ENCODE data around the gene ZNF516. TPM values are rescaled to one million over a fixed set of nuclear protein-coding genes. Genes with fewer than 3 reads are reported as not detected.

ZNF516 gene
- total RNA-seq, 1 experiment from 2014 or later, result 44.2 TPM

DNA sequence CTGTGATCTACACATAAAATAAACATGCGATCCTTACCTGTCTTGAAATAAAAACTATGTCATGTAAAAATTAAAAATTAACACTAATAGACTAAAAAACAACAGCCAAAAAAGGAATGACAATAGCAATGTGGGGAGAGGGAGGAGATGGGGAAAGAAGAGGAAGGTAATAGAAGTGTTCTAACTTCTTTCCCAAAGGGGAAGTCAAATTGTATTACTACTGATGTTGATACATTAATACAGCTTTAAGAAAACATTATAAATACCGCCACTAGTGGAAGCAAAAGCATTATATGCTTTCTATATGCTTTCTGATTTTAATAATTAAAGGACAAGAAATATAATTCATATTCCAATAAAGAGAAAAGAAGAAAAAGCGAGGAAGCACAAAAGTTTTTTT, 22.2 kb downstream of the ZNF516 start:
- TF ChIP-seq, protein P1, sequence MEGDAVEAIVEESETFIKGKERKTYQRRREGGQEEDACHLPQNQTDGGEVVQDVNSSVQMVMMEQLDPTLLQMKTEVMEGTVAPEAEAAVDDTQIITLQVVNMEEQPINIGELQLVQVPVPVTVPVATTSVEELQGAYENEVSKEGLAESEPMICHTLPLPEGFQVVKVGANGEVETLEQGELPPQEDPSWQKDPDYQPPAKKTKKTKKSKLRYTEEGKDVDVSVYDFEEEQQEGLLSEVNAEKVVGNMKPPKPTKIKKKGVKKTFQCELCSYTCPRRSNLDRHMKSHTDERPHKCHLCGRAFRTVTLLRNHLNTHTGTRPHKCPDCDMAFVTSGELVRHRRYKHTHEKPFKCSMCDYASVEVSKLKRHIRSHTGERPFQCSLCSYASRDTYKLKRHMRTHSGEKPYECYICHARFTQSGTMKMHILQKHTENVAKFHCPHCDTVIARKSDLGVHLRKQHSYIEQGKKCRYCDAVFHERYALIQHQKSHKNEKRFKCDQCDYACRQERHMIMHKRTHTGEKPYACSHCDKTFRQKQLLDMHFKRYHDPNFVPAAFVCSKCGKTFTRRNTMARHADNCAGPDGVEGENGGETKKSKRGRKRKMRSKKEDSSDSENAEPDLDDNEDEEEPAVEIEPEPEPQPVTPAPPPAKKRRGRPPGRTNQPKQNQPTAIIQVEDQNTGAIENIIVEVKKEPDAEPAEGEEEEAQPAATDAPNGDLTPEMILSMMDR (IDR thresholded peaks at IDR 0.05; ENCODE audit: unreplicated experiment), result no peak
- Mint-ChIP-seq H3K4me3 (ENCODE audit: low read depth, unreplicated experiment) (no peak overlapping the region), H3K27ac (ENCODE audit: unreplicated experiment) (no peak overlapping the region), H3K9me3 (ENCODE audit: low read depth, unreplicated experiment) (no peaks in the 10 kb centered on the region), H3K4me1 (ENCODE audit: low read depth, unreplicated experiment) (peaks cover 20% of the 10 kb centered on the region), H3K36me3 (ENCODE audit: insufficient read depth, unreplicated experiment) (peaks cover 6% of the 10 kb centered on the region), H3K27me3 (ENCODE audit: unreplicated experiment) (no peaks in the 10 kb centered on the region)
- intact Hi-C loops (cut with micrococcal nuclease; ENCODE audit: unreplicated experiment), result no loop called here
- no peak for DNase-seq
- CTCF ChIA-PET, result interaction anchor here (0.6 kb wide), 1 partner anchor 95 kb away, joined by 3 read pairs; no protein-coding TSS in a partner anchor
- BruUV-seq (replicated peaks), result no TSS peak

DNA sequence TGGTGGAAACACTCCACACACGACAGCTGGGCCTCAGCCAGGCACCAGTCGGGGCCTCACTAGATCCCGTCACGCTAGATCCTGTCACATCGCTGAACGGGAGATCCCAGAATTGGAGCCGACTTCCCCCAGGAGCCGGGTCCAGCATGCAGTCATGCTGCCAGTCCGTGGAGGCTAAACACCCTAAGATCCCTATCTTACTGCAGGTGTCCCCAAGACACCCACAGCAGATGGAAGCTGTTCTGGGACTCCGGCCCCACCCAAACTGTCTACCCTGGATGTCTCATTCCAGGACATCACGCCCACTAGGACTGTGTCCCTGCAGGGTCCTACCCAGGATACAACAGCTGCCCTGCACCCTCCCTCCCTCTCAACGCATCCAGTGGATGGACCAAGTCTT, 23.4 kb downstream of the ZNF516 start:
- Mint-ChIP-seq H3K4me1 (ENCODE audit: low read depth, unreplicated experiment) (peaks cover 8% of the 10 kb centered on the region), H3K27me3 (ENCODE audit: unreplicated experiment) (no peaks in the 10 kb centered on the region), H3K4me3 (ENCODE audit: low read depth, unreplicated experiment) (no peak overlapping the region), H3K36me3 (ENCODE audit: insufficient read depth, unreplicated experiment) (peaks cover 2% of the 10 kb centered on the region), H3K27ac (ENCODE audit: unreplicated experiment) (no peak overlapping the region), H3K9me3 (ENCODE audit: low read depth, unreplicated experiment) (no peaks in the 10 kb centered on the region)
- TF ChIP-seq, protein P1 (IDR thresholded peaks at IDR 0.05; ENCODE audit: unreplicated experiment), result no peak
- BruUV-seq (replicated peaks), result no TSS peak
- DNase-seq, result no peak
- intact Hi-C loops (cut with micrococcal nuclease; ENCODE audit: unreplicated experiment), result no loop called here
- CTCF ChIA-PET, result no interaction called here

DNA sequence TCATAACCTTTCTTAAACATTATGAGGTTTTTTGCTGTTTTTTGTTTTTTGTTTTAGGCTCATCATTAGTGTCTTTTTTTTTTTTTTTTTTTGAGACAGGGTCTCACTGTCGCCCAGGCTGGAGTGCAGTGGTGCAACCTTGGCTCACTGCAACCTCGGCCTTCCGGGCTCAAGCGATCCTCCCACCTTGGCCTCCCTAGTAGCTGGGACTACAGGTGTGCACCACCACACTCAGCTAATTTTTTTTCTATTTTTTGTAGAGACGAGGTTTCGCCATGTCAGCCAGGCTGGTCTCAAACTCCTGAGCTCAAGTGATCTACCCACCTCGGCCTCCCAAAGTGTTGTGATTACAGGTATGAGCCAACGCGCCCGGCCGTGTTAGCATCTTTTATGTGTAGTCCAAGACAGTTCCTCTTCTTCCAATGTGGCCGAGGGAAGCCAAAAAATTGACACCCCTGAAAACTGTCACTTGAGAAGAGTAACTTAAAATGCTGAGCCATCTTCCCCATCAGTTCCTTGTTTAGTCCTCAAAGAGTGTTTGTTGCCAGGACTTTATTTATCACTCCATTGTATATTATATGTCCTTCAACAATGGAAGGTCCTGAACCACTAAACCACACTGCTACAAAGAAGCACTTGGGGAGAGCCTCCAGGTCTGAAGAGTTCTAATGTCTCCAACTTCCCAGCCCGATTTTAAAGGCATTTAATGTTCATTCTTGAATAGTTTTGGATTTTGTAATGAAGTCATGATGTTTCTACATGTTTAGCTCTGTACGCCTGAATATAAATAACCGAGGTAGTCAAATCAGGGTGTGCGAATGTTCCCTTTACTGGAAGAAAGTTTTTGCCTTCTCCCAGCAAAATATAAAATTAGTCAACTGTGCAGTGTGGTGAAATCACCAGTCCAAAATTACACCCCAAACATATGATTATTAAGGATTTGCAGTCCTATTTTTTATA, 26.4 kb downstream of the ZNF516 start:
- Mint-ChIP-seq H3K4me3 (ENCODE audit: low read depth, unreplicated experiment) (no peak overlapping the region), H3K9me3 (ENCODE audit: low read depth, unreplicated experiment) (no peaks in the 10 kb centered on the region), H3K36me3 (ENCODE audit: insufficient read depth, unreplicated experiment) (peaks cover 7% of the 10 kb centered on the region), H3K27me3 (ENCODE audit: unreplicated experiment) (no peaks in the 10 kb centered on the region), H3K4me1 (ENCODE audit: low read depth, unreplicated experiment) (no peaks in the 10 kb centered on the region), H3K27ac (ENCODE audit: unreplicated experiment) (no peak overlapping the region)
- intact Hi-C loops (cut with micrococcal nuclease; ENCODE audit: unreplicated experiment), result no loop called here
- no peak for DNase-seq
- CTCF ChIA-PET, result no interaction called here
- no TSS peak for BruUV-seq (replicated peaks)
- TF ChIP-seq, protein P1 (IDR thresholded peaks at IDR 0.05; ENCODE audit: unreplicated experiment), result no peak

DNA sequence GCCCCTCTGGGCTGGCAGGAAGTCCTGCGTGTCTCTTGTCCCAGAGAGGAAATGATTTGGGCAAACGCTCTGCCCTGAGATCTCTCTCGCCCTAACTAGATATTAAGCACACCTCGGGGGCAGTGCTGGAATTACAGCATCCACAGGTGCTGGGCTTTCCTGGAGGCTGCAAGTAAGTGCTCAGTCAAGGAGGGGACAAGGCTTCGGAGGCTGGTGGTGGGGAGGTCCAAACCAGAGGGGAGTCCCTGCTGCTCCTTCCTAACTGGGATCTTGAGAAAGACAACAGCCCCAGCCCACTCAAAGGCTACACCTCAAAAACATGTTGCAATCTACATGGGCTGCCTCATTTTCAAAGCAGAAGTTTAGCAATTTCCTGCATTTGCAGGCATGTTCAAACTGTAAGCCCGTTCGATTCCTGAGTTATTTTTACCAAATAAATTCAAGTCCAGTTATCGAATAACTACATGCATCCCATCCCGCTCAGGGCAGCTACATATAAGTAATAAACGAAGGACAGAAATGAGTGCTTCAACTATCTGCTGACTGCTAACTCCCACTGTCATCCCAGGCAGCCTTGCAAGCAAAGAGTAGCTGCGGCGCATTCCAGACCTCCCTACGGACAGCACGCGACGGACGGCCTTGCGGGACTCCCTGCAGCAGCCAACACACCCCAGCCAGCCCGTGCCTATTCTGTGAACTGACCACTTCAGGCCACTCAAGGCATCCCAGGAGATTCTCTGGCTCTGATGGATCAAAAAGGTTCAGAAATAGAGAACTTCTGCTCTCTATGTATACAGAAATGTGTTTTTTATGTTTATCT, 27.5 kb downstream of the ZNF516 start:
- H3K9me3 Mint-ChIP-seq (ENCODE audit: low read depth, unreplicated experiment), result no peaks in the 10 kb centered on the region
- H3K4me1 Mint-ChIP-seq (ENCODE audit: low read depth, unreplicated experiment), result no peaks in the 10 kb centered on the region
- no TSS peak for BruUV-seq (replicated peaks)
- H3K27ac Mint-ChIP-seq (ENCODE audit: unreplicated experiment), result no peak overlapping the region
- H3K27me3 Mint-ChIP-seq (ENCODE audit: unreplicated experiment), result no peaks in the 10 kb centered on the region
- H3K4me3 Mint-ChIP-seq (ENCODE audit: low read depth, unreplicated experiment), result no peak overlapping the region
- no peak for DNase-seq
- intact Hi-C loops (cut with micrococcal nuclease; ENCODE audit: unreplicated experiment), result no loop called here
- CTCF ChIA-PET, result no interaction called here
- peaks cover 7% of the 10 kb centered on the region for H3K36me3 Mint-ChIP-seq (ENCODE audit: insufficient read depth, unreplicated experiment)
- TF ChIP-seq, protein P1 (IDR thresholded peaks at IDR 0.05; ENCODE audit: unreplicated experiment), result no peak

Data from Calu3 (cell line).